K562 (cell line): Measurements from ENCODE around the gene RNU1-2. TPM values are rescaled to one million over a fixed set of nuclear protein-coding genes. Genes with fewer than 3 reads are reported as not detected.

ENCODE experiments used
- BRCA1 ChIP-seq, 2 experiments: fragments of 450-650 bp in 1 of 2; sonication (generic) in 1 of 2; formaldehyde crosslinking in 1 of 2; IDR thresholded peaks; 2 replicates each; pipeline versions ENCODE4 v1.5.0 to v1.6.1; 2017 to 2020; ENCODE audit warnings: mild to moderate bottlenecking in 1 of 2, missing genetic modification reagents in 1 of 2
- CBX1 ChIP-seq: sonication (generic); IDR thresholded peaks from 2 replicates; pipeline ENCODE4 v1.6.1; 2016; ENCODE audit warnings: antibody characterized with exemption, low read depth, mild to moderate bottlenecking
- CCAR2 ChIP-seq: fragments of 200-400 bp; formaldehyde crosslinking; IDR thresholded peaks from 2 replicates; pipeline ENCODE4 v1.6.1; 2017; ENCODE audit warnings: mild to moderate bottlenecking, low read depth, low read length
- CHAMP1 ChIP-seq: fragments of 450-650 bp; IDR thresholded peaks from 2 replicates; pipeline ENCODE4 v1.6.1; 2016; ENCODE audit warnings: mild to moderate bottlenecking
- CREB1 ChIP-seq, 2 experiments: sonication (generic) in 1 of 2; formaldehyde crosslinking in 1 of 2; IDR thresholded peaks; 2 replicates each; pipeline versions ENCODE4 v1.6.1 to v1.8.0; 2012 to 2022; ENCODE audit warnings: inconsistent platforms in 1 of 2, mild to moderate bottlenecking in 1 of 2, missing genetic modification reagents in 1 of 2, moderate library complexity in 1 of 2
- CXXC5 ChIP-seq: fragments of 250-450 bp; sonication (Bioruptor Pico); IDR thresholded peaks from 2 replicates; pipeline ENCODE4 v1.8.0; 2022; ENCODE audit warnings: inconsistent platforms, mild to moderate bottlenecking, moderate library complexity
- FOXJ3 ChIP-seq: sonication (generic); formaldehyde crosslinking; IDR thresholded peaks from 2 replicates; pipeline ENCODE4 v1.4.0; 2020; ENCODE audit warnings: mild to moderate bottlenecking, missing genetic modification reagents
- GTF3C2 ChIP-seq: IDR thresholded peaks from 3 replicates; pipeline ENCODE4 v1.6.1; 2011; ENCODE audit warnings: borderline replicate concordance, mild to moderate bottlenecking, moderate library complexity; ENCODE audit not compliant: insufficient read length; ENCODE audit errors: extremely low read depth
- HMBOX1 ChIP-seq: sonication (generic); IDR thresholded peaks from 2 replicates; pipeline ENCODE4 v1.6.1; 2016
- KLF1 ChIP-seq: fragments of 450-650 bp; IDR thresholded peaks from 2 replicates; pipeline ENCODE4 v1.6.1; 2016; ENCODE audit warnings: missing genetic modification characterization, missing compliant biosample characterization
- LEF1 ChIP-seq: fragments of 450-650 bp; IDR thresholded peaks from 2 replicates; pipeline ENCODE4 v1.6.1; 2016; ENCODE audit warnings: mild to moderate bottlenecking
- MECOM ChIP-seq: fragments of 250-450 bp; sonication (Bioruptor Pico); IDR thresholded peaks from 2 replicates; pipeline ENCODE4 v1.8.0; 2022; ENCODE audit warnings: inconsistent platforms
- MYC ChIP-seq, 2 experiments: fragments of 250-450 bp in 1 of 2; sonication (Bioruptor Pico) in 1 of 2; IDR thresholded peaks; 2 replicates each; pipeline versions ENCODE4 v1.5.1 to v1.6.1; 2012 to 2021; ENCODE audit warnings: low read depth in 2 of 2, borderline replicate concordance in 1 of 2, improper control_type of control experiment in 1 of 2, low read length in 1 of 2, mild to moderate bottlenecking in 1 of 2, moderate library complexity in 1 of 2
- NR4A1 ChIP-seq, 2 experiments: fragments of 250-450 bp in 1 of 2; fragments of 450-650 bp in 1 of 2; sonication (Bioruptor Pico) in 1 of 2; IDR thresholded peaks; 2 replicates each; pipeline versions ENCODE4 v1.4.0 to v1.6.1; 2016 to 2020; ENCODE audit warnings: mild to moderate bottlenecking in 2 of 2, missing compliant biosample characterization in 1 of 2, missing genetic modification characterization in 1 of 2, moderate library complexity in 1 of 2
- PHB2 ChIP-seq: fragments of 450-650 bp; IDR thresholded peaks from 2 replicates; pipeline ENCODE4 v1.6.1; 2017; ENCODE audit warnings: low read depth
- RUNX1 ChIP-seq: sonication (generic); IDR thresholded peaks from 2 replicates; pipeline ENCODE4 v1.6.1; 2016; ENCODE audit warnings: antibody characterized with exemption, low read depth
- SNAPC5 ChIP-seq: fragments of 250-450 bp; sonication (Bioruptor Pico); IDR thresholded peaks from 2 replicates; pipeline ENCODE4 v1.8.0; 2021; ENCODE audit warnings: moderate library complexity, mild to moderate bottlenecking, inconsistent platforms
- SUPT5H ChIP-seq: fragments of 450-650 bp; IDR thresholded peaks from 2 replicates; pipeline ENCODE4 v1.6.1; 2016
- TAF15 ChIP-seq: fragments of 200-400 bp; formaldehyde crosslinking; IDR thresholded peaks from 2 replicates; pipeline ENCODE4 v1.6.1; 2017; ENCODE audit warnings: mild to moderate bottlenecking, low read depth, low read length, moderate library complexity
- TEAD4 ChIP-seq, 2 experiments: sonication (generic) in 1 of 2; formaldehyde crosslinking in 1 of 2; IDR thresholded peaks; 2 replicates each; pipeline versions ENCODE4 v1.6.1 to v1.8.0; 2012 to 2022; ENCODE audit warnings: borderline replicate concordance in 1 of 2, inconsistent platforms in 1 of 2, low read length in 1 of 2, mild to moderate bottlenecking in 1 of 2, missing genetic modification reagents in 1 of 2
- ZNF197 ChIP-seq: fragments of 200-800 bp; sonication (Bioruptor generic); IDR thresholded peaks from 2 replicates; pipeline ENCODE4 v1.6.1; 2016; ENCODE audit warnings: low read depth, missing genetic modification characterization, missing compliant biosample characterization
- polyA plus RNA-seq, 8 experiments: library from polyadenylated mRNA; depleted of rRNA in 4 of 8; stranded (reverse) in 5 of 8; unstranded in 3 of 8; fragments of >200 nt; fragmentation: Nextera tagmentation in 2 of 8; fragmentation: Illumina TruSeq in 1 of 8; extraction: Ambion mirVana in 2 of 8; extraction: Trizol in 1 of 8; gene quantifications; 2 replicates each; pipeline versions ENCODE4 v1.2.1 to v1.2.3, GENCODE V29; 2011 to 2014; ENCODE audit warnings: inconsistent platforms in 1 of 8, missing spikeins in 1 of 8
- total RNA-seq, 7 experiments: library from RNA; depleted of rRNA in 6 of 7; stranded (reverse); fragments of >200 nt in 6 of 7; fragmentation: Illumina TruSeq in 2 of 7; extraction: Trizol in 2 of 7; gene quantifications; 2 replicates each; pipeline versions ENCODE4 v1.2.1 to v1.2.3, GENCODE V29; 2011 to 2021; ENCODE audit warnings: low replicate concordance in 1 of 7

The RNU1-2 gene
- total and polyA plus RNA-seq, 9 of the 15 experiments (the other 6 are each of a cell fraction or from before 2014, with no cell fraction given), result under 0.01 to 32,823 (median 2,538) TPM; not detected in 4

- TF ChIP-seq SNAPC5, result no peak
- peak; percentile 30 for TF ChIP-seq GTF3C2
- no peak for TF ChIP-seq FOXJ3
- no peak for TF ChIP-seq KLF1 (tag)
- TF ChIP-seq LEF1, result no peak
- no peak for TF ChIP-seq CREB1 (IDR thresholded peaks at IDR 0.05)
- 0 out of 2 replicates have a peak, but pooled peaks have one; percentile 25 for TF ChIP-seq CREB1 (CRISPR knock-in tag; IDR thresholded peaks at IDR 0.05)
- TF ChIP-seq SUPT5H, result no peak
- no peak for TF ChIP-seq MYC (IDR thresholded peaks at IDR 0.05; ENCODE audit: low read depth, low read length)
- peak; percentile 30; the same call in 1 of the 2 replicates for TF ChIP-seq MYC (CRISPR knock-in tag; IDR thresholded peaks at IDR 0.05; ENCODE audit: borderline replicate concordance, low read depth)
- TF ChIP-seq TEAD4 (IDR thresholded peaks at IDR 0.05; ENCODE audit: low read length), result no peak
- TF ChIP-seq TEAD4 (CRISPR knock-in tag; IDR thresholded peaks at IDR 0.05; ENCODE audit: borderline replicate concordance), result no peak
- TF ChIP-seq HMBOX1, result no peak
- no peak for TF ChIP-seq TAF15
- no peak for TF ChIP-seq CHAMP1
- no peak; the same call in 1 of the 2 replicates for TF ChIP-seq ZNF197 (CRISPR knock-in tag)
- no peak for TF ChIP-seq CXXC5
- TF ChIP-seq CBX1, result no peak
- no peak for TF ChIP-seq NR4A1 (CRISPR knock-in tag; IDR thresholded peaks at IDR 0.05)
- TF ChIP-seq NR4A1 (tag; IDR thresholded peaks at IDR 0.05), result no peak
- TF ChIP-seq PHB2, result no peak
- TF ChIP-seq CCAR2, result no peak
- no peak for TF ChIP-seq RUNX1
- no peak for TF ChIP-seq MECOM
- TF ChIP-seq BRCA1 (IDR thresholded peaks at IDR 0.05), result no peak
- TF ChIP-seq BRCA1 (CRISPR knock-in tag; IDR thresholded peaks at IDR 0.05), result no peak
These were observed 17.5 kb downstream of the RNU1-2 start (continued) for GRCh38 chr1:16913181-16913832.
